ENCODE measurements around the gene CEP89. TPM values are rescaled to one million over a fixed set of nuclear protein-coding genes. Genes with fewer than 3 reads are reported as not detected.

CEP89 gene
- total RNA-seq, 1 experiment from 2014 or later: 27.6 TPM

DNA sequence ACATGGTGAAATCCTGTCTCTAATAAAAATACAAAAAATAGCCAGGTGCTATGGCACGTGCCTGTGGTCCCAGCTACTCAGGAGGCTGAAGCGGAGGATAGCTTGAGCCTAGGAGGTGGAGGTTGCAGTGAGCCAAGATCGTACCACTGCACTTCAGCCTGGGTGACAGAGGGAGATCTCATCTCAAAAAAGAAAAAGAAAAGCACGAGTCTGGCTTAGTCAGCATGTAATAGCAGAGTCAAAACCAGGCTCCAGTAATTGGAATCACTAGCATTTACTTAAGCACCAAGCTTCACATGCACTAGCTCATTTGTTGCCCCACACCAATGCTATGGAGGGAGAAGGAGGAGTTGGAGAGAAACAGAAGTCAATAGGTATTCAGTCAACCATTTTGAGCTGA is 60.3 kb downstream of the CEP89 start:
- Histone ChIP-seq H3K9me2 (ENCODE audit: insufficient read depth) (no peaks in the 10 kb centered on the region), H2AFZ (ENCODE audit: low read depth, low read length, poor library complexity, severe bottlenecking) (no peak overlapping the region), H3K36me3 (ENCODE audit: control insufficient read depth in 1 of 2, insufficient read depth in 2 of 2, low read length in 2 of 2) (no peaks in the 10 kb centered on the region), H3K79me2 (ENCODE audit: insufficient read depth, low read length) (no peaks in the 10 kb centered on the region), H3K9me3 (ENCODE audit: control insufficient read depth in 1 of 2, insufficient read depth in 1 of 2, low read depth in 1 of 2, low read length in 2 of 2) (no peaks in the 10 kb centered on the region), H3K4me2 (ENCODE audit: low read length) (no peak overlapping the region), H3K4me3 (replicated peaks in 1 of 2; ENCODE audit: low read depth in 1 of 2, low read length in 2 of 2) (no peak overlapping the region), H3K27me3 (ENCODE audit: insufficient read depth, low read length) (no peaks in the 10 kb centered on the region), H4K20me1 (ENCODE audit: insufficient read depth) (no peaks in the 10 kb centered on the region), H3K4me1 (ENCODE audit: control insufficient read depth in 1 of 2, insufficient read depth in 2 of 2, low read length in 2 of 2) (no peaks in the 10 kb centered on the region), H3K27ac (ENCODE audit: low read depth, low read length) (no peak overlapping the region), H3K9ac (ENCODE audit: low read length) (no peak overlapping the region)
- TF ChIP-seq FOSL1 (IDR thresholded peaks at IDR 0.05; ENCODE audit: low read depth) (no peak), POLR2AphosphoS5 (IDR thresholded peaks at IDR 0.05; ENCODE audit: low read depth, low read length) (no peak), JUND (IDR thresholded peaks at IDR 0.05) (no peak), POLR2A (IDR thresholded peaks at IDR 0.05; ENCODE audit: borderline replicate concordance, extremely low read depth, insufficient read depth, insufficient read length) (no peak), RAD21 (IDR thresholded peaks at IDR 0.05; ENCODE audit: low read depth) (no peak), ZNF274 (IDR thresholded peaks at IDR 0.05; ENCODE audit: low read depth, low read length) (no peak), TCF7L2 (IDR thresholded peaks at IDR 0.05; ENCODE audit: borderline replicate concordance, extremely low read depth, insufficient read depth, insufficient read length) (no peak), MAX (IDR thresholded peaks at IDR 0.05) (no peak), ELF1 (IDR thresholded peaks at IDR 0.05; ENCODE audit: borderline replicate concordance, low read depth) (no peak), SRF (IDR thresholded peaks at IDR 0.05; ENCODE audit: low read depth) (no peak), SIN3A (IDR thresholded peaks at IDR 0.05; ENCODE audit: low read depth) (no peak), CEBPB (IDR thresholded peaks at IDR 0.05; ENCODE audit: low read depth) (no peak)
- TF ChIP-seq, protein P1, sequence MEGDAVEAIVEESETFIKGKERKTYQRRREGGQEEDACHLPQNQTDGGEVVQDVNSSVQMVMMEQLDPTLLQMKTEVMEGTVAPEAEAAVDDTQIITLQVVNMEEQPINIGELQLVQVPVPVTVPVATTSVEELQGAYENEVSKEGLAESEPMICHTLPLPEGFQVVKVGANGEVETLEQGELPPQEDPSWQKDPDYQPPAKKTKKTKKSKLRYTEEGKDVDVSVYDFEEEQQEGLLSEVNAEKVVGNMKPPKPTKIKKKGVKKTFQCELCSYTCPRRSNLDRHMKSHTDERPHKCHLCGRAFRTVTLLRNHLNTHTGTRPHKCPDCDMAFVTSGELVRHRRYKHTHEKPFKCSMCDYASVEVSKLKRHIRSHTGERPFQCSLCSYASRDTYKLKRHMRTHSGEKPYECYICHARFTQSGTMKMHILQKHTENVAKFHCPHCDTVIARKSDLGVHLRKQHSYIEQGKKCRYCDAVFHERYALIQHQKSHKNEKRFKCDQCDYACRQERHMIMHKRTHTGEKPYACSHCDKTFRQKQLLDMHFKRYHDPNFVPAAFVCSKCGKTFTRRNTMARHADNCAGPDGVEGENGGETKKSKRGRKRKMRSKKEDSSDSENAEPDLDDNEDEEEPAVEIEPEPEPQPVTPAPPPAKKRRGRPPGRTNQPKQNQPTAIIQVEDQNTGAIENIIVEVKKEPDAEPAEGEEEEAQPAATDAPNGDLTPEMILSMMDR (IDR thresholded peaks at IDR 0.05 in 2 of 3, conservative IDR thresholded peaks at IDR 0.05 in 1 of 3; ENCODE audit: borderline replicate concordance in 1 of 3, insufficient read depth in 1 of 3, low read depth in 2 of 3, low read length in 2 of 3): no peak
- ChIA-PET POLR2A (no interaction called here), RAD21 (ENCODE audit: low non-redundant PET in 1 of 2, low total read pairs in 2 of 2, uncharacterized antibody in 2 of 2, unreplicated experiment in 2 of 2) (no interaction called here), CTCF (no interaction called here)
- DNase-seq (ENCODE audit: low read depth, low spot score) (no peak), ATAC-seq (no peak)
- BruUV-seq (replicated peaks): no TSS peak
- intact Hi-C loops (cut with micrococcal nuclease): no loop called here

Data from HCT116 (cell line).